GM12872 (cell line): Measurements from ENCODE around the gene ATG16L2.

Source experiments
- CTCF ChIP-seq: IDR thresholded peaks from 3 replicates; pipeline ENCODE4 v1.5.1; 2011; ENCODE audit warnings: low read depth, mild to moderate bottlenecking, low read length, moderate library complexity; ENCODE audit not compliant: insufficient read depth

ATG16L2 gene

GRCh38 chr11:72788241-72788640, 26.0 kb upstream of the ATG16L2 start:
- no peak for TF ChIP-seq CTCF

GRCh38 chr11:72789493-72790131, 24.6 kb upstream of the ATG16L2 start:
- TF ChIP-seq CTCF: no peak

DNA sequence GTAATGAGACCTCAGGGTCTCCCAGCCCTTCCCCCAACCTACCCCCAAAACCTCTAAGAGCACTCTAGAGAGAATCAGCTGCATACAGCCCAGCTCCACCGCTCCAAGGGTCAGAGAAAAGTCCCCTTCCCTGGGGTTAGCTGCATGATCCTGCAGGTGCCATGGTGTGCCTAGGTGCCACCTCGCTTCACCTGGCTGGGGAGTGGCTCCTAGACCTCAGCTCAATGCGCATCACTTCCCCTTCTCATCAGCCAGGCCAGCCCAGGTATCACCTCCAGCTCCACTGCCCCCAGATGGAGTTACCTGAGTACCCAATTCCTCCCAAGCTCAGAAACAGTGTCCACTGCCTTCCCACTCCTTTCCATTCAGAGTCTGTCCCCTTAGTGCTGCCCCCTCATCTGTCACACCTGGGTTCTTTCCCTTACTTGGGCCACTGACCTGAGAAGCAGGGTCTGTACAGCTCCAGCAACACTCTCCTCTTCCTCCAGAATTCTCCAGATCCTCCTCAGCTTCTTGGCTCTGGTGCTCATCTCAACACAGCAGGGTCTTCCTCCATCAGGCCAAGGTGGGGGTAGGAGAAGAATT, 21.7 kb upstream of the ATG16L2 start:
- TF ChIP-seq CTCF: no peak

- no peak for TF ChIP-seq CTCF
Measured at GRCh38 chr11:72793076-72793424, 21.2 kb upstream of the ATG16L2 start.

- peak; percentile 94 for TF ChIP-seq CTCF
Measured at GRCh38 chr11:72793425-72794367, 20.5 kb upstream of the ATG16L2 start, which contains the start of gene STARD10. TSS of gene STARD10 (minus strand) at chr11:72794047. CDS start at chr11:72781181, 12,866 bp downstream.

- no peak for TF ChIP-seq CTCF
Measured at GRCh38 chr11:72798361-72798760, 15.8 kb upstream of the ATG16L2 start.

GRCh38 chr11:72799441-72799840, 14.8 kb upstream of the ATG16L2 start:
- TF ChIP-seq CTCF: no peak
